Glomerular endothelial cell (primary cell): ENCODE measurements around the gene DVL1. TPM values are rescaled to one million over a fixed set of nuclear protein-coding genes. Genes with fewer than 3 reads are reported as not detected.
"Not testable (repeated sequence)": the region's sequence is repeated elsewhere in the genome, so short reads cannot be mapped to it uniquely, and the experiment has no call there.

ENCODE experiments used
- DNase-seq: peaks from one replicate; pipeline ENCODE4 v3.0.0-alpha.2; 2011; ENCODE audit warnings: low read depth, low spot score; ENCODE audit errors: extremely low read depth
- total RNA-seq: library from RNA; depleted of rRNA; stranded (reverse); fragments of >200 nt; gene quantifications from 2 replicates; pipeline ENCODE4 v1.2.3, GENCODE V29; 2015

The DVL1 gene
- total RNA-seq: 56.5 and 56.9 TPM in 2 replicates

GRCh38 chr1:1349256-1350012 is at the start of gene DVL1:
Gene DVL1, minus strand, starts transcription at chr1:1349418. Its CDS starts 353 bp downstream, at chr1:1349065.
- no peak for DNase-seq

GRCh38 chr1:1398677-1399186 is 49.5 kb upstream of the DVL1 start:
- no peak for DNase-seq

GRCh38 chr1:1397839-1398523 is 48.8 kb upstream of the DVL1 start:
- DNase-seq: no peak

DNA sequence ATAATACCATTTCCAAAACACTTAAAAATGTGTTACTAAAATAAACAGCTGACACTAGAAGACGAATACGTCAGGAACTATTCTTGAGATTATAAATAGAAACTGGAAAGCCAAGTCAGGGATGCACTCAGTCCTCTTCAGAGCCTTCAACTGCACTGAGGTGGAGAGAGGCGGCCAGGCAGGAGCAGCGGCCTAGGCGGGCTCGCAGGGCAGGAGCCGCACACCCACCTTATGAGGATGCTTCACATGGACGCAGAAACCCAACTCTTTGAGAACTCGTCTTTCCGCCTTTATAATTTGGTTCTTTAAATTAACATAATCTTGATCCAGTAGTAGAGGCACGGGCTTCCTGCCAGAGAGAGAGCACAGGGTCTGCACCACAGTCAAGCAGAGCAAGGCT is 45.9 kb upstream of the DVL1 start:
- no peak for DNase-seq

- no peak for DNase-seq
Observed at GRCh38 chr1:1394116-1394515, 44.9 kb upstream of the DVL1 start.

GRCh38 chr1:1393428-1393827 is 44.2 kb upstream of the DVL1 start:
- DNase-seq: no peak

GRCh38 chr1:1393014-1393413 is 43.8 kb upstream of the DVL1 start:
- DNase-seq: no peak

GRCh38 chr1:1391225-1391624 is 42.0 kb upstream of the DVL1 start:
- DNase-seq: no peak

- no peak for DNase-seq
Observed at GRCh38 chr1:1390675-1391074, 41.5 kb upstream of the DVL1 start.

GRCh38 chr1:1388078-1388472 is 38.9 kb upstream of the DVL1 start:
- no peak for DNase-seq

DNA sequence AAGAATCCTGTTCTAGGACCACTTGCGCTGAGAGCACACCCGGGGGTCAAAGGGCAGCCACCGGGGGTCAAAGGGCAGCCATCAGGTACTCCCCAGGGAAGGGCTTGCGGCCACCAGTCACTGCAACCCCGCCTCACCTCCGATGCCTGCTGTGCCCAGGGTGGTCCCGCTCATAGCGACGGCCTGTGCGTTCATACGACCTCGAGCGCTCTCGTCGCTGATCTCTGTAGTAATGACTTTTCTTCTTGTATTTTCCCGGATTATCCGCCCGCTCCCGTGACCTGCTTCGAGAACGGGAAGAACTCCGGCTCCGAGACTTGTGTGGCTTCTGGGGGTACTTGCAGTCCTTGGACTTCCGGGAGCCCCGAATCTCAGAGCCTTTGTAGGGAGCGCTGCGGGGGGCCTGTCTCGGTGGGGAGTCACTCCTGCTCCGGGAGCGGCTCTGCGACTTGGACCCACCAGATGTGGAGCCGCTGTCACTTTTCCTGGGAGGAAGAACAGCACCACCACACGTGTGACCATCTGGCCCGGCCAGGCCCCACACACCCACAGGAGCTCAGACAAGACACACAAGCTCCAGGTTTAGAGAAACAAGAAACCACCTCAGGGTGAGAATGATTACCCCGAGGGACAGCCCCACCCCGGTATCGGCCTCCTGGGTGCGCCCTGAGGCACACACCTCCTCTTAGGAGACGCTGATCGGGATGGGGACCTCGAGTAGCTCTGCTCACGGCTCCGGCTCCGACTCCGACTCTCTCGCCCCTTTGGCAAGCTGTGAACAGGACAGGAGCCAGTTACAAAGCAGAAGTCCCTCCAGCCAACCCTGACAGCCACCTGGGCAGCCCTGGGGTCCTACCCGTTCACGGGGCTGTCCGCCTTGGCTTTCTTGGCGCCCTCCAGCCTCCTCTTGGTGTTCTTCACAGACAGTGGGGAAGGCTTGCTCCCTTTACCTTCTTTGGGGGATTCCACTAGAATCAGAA is 38.2 kb upstream of the DVL1 start:
- no peak for DNase-seq

- no peak for DNase-seq
Observed at GRCh38 chr1:1385931-1386330, 36.7 kb upstream of the DVL1 start.

- DNase-seq: not testable (repeated sequence)
Observed at GRCh38 chr1:1385339-1385738, 36.1 kb upstream of the DVL1 start.

DNA sequence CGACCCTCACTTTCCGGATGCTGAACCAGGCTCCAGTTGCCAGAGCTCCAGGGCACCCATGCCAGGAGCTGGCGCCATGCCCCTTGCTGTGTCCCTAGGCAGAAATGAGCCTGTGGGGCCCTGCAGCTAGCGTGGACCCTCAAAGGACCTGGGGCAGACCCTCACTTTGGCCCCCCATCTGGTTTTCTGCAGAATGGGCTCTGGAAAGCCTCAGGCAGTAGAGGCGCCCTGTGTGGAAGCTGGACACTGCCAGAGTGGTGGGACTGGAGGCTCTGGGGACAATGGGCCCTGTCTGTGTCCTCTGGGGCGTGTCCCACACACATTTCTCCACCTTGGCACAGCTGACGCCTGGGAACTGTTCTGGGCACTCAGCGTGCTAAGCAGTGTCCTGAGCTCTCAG is 32.1 kb upstream of the DVL1 start:
- DNase-seq: no peak

DNA sequence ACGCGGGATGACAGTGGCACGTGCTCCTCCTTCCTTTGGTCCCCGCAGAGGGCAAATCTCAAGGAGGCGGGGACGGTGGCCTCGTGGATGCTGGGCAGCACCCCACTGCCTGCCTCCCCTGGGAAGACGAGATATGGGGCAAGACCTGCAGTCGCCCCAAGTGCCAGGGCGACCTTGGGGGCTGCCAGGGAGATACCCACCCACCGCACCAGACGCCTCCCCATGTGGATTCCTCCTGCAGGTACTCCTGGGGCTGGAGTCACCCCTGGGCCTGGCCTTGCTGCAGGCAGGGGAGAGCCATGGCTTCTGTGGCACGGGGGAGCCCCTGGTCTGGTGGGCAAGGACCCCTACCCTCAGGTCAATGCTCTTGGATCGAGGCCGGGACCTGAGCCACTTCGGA is 31.6 kb upstream of the DVL1 start:
- no peak for DNase-seq

- no peak for DNase-seq
Observed at GRCh38 chr1:1377540-1378205, 28.5 kb upstream of the DVL1 start.

DNA sequence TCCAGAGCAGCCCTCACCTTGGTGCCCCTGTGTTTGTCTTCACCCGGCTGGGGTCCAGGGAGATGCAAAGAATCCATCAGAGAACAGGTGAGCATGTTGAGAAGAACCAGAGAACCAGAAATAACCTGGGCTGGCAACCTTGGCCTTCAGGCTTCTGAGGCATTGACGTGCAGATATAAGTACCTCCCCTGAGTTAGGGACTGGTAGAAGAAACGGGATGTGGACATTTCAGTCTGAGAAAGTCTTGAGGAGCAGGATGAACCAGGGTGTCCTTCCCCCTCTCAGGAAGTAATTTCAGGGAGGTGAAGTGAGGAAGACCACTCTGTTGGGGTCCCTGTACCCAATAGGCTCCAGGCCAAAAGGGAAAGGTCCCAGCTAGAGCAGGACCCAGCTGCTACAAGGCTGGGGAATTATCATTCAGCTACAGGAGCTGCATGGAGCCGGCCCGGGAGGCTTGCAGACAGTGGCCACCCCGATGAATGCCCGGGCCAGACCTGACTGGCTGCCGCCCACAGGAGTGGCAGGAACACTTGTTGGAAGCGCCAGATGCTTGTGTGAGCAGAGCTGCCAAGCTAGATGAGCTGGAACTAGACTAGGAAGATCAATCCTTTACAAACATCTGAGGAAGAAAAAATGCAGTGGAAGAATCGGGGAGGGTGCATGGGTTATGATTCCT is 27.5 kb upstream of the DVL1 start:
- no peak for DNase-seq

GRCh38 chr1:1374929-1375662 is 25.9 kb upstream of the DVL1 start, which contains the start of gene AURKAIP1:
Gene AURKAIP1, minus strand, starts transcription at chr1:1375207. Its CDS starts 451 bp downstream, at chr1:1374756.
- DNase-seq: peak; percentile 96

GRCh38 chr1:1374589-1374928 is 25.3 kb upstream of the DVL1 start:
- DNase-seq: no peak
